GM23248 (cell line): ENCODE results near the gene PKNOX2.

Source experiments
- EZH2 ChIP-seq: fragments of 200-600 bp; sonication (generic); IDR thresholded peaks from 2 replicates; pipeline ENCODE4 v1.6.1; 2018; ENCODE audit warnings: antibody characterized with exemption, mild to moderate bottlenecking; ENCODE audit not compliant: insufficient read depth, poor library complexity, severe bottlenecking
- EZH2phosphoT487 ChIP-seq: fragments of 200-600 bp; sonication (generic); IDR thresholded peaks from 2 replicates; pipeline ENCODE4 v1.6.1; 2018; ENCODE audit warnings: antibody characterized with exemption, moderate library complexity, mild to moderate bottlenecking, low read depth; ENCODE audit not compliant: insufficient read depth

DNA sequence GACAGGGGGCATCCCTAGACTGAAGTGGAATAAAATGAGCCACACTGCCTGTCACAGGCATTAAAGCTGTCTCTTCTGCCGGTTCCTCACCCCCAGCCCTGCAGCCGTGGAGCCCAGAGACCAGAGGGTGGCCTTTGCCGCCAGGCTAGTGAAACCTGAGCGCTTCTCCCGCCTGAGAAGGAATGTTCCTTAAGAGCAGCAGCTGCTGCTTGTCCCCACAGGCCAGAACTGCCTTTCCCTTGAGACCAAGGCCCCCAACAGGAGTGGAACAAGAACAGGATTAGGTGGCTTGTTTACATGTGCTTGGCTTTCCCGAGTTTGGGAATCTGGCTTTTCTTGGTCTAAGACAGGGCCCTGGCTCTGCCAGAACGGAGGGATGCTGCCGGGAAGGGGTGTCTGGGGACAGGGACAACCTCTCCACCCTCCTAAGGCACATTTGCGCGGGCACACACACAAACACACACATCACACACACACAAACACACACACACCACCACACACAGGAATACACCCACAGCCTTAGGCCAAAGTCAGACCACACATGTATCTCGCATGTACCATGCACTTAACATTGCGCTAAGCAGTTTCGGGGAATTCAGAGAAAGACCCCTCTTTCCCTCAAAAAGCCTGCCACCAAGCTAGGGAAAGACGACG, 239.7 kb downstream of the PKNOX2 start:
- TF ChIP-seq EZH2 (no peak), EZH2phosphoT487 (no peak)
